ENCODE measurements around the gene CLSTN2.

- TF ChIP-seq POLR2A (IDR thresholded peaks at IDR 0.05): no peak
- no peak for TF ChIP-seq CTCF (IDR thresholded peaks at IDR 0.05)
Observed at GRCh38 chr3:140243575-140243974, 308.6 kb downstream of the CLSTN2 start.
